Tibial nerve (tissue), 4 donors: ENCODE results near the gene TEX26.

Source experiments
- EP300 ChIP-seq, 2 donors: sonication (generic); formaldehyde crosslinking; IDR thresholded peaks; one replicate each; pipeline ENCODE4 v1.6.1; 2017; ENCODE audit warnings: antibody characterized with exemption in 2 of 2, mild to moderate bottlenecking in 1 of 2
- POLR2A ChIP-seq, 2 donors: fragments of 450-650 bp; IDR thresholded peaks; one replicate each; pipeline ENCODE4 v1.6.1; 2017; ENCODE audit warnings: antibody characterized with exemption in 2 of 2, mild to moderate bottlenecking in 2 of 2, moderate library complexity in 2 of 2
- TF ChIP-seq, protein P1 (sequence below), 5 experiments: fragments of 200-600 bp in 3 of 5; fragments of 450-650 bp in 2 of 5; sonication (generic) in 3 of 5; IDR thresholded peaks; one replicate each; pipeline ENCODE4 v1.5.1; 2016 to 2019; ENCODE audit warnings: antibody characterized with exemption in 5 of 5, mild to moderate bottlenecking in 3 of 5, moderate library complexity in 2 of 5

DNA sequence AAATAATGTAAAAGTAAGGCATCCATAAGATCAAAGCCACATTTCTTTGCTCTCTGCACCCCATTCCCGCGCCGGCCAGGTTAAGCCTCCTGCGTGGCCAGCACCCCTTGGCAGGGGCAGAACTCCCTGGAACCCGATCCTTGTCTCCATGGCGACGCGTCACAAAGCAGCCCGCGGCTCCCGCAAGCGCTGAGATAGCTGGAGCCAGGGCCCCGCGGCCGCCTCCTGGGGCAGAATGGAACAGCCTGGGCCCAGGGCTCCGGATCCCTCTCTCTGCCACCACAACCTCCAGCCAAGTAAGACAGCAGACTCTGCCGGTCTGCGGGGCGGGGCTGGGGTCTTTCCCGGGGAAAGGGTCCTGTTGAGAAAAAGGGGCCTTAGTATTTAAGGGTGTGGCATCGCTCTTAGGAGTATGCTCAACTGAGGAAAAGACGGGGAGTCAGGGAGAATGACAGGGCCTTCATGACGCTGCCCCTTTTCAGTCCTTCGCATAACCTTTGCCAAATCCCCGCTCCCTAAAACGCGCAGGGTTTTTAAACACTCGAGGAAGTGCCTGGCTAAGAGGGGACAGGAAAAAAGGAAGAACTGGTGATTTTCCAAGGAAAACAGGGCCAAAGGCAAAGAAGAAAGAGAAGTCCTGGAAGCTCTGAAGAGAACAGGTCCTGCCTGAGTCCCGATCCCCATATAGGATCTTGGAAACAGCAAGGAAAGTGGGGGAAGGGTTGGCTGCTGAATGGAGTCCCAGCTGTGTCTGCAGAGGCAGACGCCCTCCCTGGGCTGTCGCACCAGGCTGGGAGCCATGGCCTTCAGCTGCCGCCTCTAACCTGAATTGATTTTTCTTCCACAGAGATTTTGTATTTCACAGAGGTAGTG is at the start of gene TEX26:
- TF ChIP-seq EP300 (IDR thresholded peaks at IDR 0.05): no peak
- TF ChIP-seq, protein P1, sequence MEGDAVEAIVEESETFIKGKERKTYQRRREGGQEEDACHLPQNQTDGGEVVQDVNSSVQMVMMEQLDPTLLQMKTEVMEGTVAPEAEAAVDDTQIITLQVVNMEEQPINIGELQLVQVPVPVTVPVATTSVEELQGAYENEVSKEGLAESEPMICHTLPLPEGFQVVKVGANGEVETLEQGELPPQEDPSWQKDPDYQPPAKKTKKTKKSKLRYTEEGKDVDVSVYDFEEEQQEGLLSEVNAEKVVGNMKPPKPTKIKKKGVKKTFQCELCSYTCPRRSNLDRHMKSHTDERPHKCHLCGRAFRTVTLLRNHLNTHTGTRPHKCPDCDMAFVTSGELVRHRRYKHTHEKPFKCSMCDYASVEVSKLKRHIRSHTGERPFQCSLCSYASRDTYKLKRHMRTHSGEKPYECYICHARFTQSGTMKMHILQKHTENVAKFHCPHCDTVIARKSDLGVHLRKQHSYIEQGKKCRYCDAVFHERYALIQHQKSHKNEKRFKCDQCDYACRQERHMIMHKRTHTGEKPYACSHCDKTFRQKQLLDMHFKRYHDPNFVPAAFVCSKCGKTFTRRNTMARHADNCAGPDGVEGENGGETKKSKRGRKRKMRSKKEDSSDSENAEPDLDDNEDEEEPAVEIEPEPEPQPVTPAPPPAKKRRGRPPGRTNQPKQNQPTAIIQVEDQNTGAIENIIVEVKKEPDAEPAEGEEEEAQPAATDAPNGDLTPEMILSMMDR (IDR thresholded peaks at IDR 0.05): no peak
- no peak for TF ChIP-seq POLR2A (IDR thresholded peaks at IDR 0.05)
